DMS114 treated with DMSO at 0.1 percent for 48 hours (cell line): ENCODE results near the gene ACHE.
"Not testable (repeated sequence)": the region's sequence is repeated elsewhere in the genome, so short reads cannot be mapped to it uniquely, and the experiment has no call there.

Experiments
- DNase-seq: peaks from one replicate; lab custom pipeline; 2025; ENCODE audit not compliant: unreplicated experiment; lab: John Stamatoyannopoulos, UW

ACHE gene

DNA sequence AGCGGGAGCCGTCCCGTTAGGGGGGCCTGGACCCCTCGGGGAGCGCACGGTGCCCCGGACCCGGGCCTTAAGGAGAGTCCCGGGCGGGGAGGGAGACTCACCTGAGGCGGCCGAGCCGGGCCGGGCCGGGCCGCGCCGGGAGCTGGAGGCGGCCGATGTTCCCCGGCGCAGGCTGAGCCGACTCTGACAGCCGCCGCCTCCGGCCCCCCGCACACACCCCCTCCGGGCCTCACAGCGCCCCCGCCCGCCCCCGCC is at the start of gene ACHE:
TSS of gene ACHE (minus strand) at position 188 of the 255 bp plus-strand sequence. CDS start 1,656 bp downstream, outside the sequence.
- no peak for DNase-seq

GRCh38 chr7:100944138-100944537 is 48.5 kb upstream of the ACHE start:
- DNase-seq, result no peak

- no peak for DNase-seq
Measured at GRCh38 chr7:100943693-100944092, 48.0 kb upstream of the ACHE start.

DNA sequence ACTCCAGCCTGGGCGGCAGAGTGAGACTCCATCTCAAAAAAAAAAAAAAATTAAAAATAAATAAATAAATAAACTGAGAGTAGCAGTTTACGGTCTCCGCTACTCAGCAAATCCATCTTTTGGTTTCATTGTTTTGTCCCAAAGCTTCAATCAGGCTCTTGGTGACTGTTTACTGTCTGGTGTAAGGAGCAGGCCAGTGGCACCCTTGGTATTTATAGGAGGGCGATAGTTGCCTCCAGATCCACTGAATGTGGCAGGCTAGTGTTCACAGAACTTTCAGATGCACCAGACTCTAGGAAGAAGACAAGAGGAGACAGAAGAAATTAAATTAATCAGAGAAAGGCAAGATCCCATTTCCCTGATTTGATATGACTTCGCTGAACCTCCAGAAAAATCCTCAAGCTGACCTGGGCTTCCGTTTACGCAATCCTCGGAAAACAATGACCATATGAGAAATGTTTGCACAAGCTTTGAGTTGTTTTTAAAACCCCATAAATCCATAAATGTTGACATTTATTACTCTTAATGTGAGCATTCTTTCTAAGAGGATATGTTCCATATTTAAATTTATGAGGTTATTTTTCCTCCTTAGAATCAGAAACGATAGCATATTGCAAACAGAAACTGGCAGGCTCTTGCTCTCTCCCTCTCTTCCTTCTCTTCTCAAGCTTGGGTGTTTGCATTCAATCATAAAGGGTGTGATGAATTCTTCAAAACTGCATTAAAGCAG is 46.5 kb upstream of the ACHE start:
- peak; percentile 67 for DNase-seq

DNA sequence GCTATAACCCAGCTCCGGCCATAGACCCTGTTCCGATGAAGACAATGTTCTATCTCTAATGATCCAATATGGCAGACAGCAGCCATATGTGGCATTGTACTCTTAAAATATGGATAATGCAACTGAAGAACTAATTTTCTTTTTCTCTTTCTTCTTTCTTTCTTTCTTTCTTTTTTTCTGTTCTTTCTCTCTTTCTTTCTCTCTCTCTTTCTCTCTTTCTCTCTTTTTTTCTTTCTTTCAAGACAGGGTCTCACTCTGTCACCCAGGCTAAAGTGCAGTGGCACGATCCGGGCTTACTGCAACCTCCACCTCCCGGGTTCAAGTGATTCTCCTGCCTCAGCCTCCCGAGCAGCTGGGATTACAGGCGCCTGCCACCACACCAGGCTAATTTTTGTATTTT is 40.5 kb upstream of the ACHE start:
- not testable (repeated sequence) for DNase-seq

DNA sequence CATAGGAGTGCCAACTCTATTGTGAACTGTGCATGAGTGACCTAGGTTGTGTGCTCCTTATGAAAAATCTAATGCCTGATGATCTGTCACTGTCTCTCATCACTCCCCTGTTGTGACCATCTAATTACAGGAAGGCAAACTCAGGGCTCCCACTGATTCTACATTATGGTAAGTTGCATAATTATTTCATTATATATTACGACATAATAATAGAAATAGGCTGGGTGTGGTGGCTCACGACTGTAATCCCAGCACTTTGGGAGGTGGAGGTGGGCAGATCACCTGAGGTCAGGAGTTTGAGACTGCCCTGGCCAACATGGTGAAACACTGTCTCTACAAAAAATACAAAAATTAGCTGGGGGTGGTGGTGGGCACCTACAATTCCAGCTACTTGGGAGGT is 39.7 kb upstream of the ACHE start:
- not testable (repeated sequence) for DNase-seq

DNA sequence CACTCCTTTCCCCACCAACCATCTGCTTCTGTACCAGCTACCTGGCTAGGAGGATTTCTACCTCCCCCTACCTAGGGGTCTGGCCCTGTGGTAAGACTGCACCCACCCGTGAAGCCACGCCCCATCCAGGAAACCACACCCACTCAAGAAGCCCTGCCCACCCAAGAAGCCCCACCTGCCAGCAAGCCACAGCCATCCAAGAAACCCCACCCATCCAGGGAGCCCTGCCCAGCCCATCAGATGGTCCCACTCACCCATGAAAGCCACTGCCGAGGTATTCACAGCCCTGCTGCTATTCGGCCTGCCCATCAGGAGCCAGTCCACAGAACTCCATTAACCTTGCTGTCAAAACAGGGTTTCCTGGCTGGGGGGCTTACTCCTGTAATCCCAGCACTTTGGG is 38.0 kb upstream of the ACHE start:
- no peak for DNase-seq

- DNase-seq, result no peak
Measured at GRCh38 chr7:100929808-100930174, 34.1 kb upstream of the ACHE start.

- not testable (repeated sequence) for DNase-seq
Measured at GRCh38 chr7:100923616-100924015, 27.9 kb upstream of the ACHE start.

DNA sequence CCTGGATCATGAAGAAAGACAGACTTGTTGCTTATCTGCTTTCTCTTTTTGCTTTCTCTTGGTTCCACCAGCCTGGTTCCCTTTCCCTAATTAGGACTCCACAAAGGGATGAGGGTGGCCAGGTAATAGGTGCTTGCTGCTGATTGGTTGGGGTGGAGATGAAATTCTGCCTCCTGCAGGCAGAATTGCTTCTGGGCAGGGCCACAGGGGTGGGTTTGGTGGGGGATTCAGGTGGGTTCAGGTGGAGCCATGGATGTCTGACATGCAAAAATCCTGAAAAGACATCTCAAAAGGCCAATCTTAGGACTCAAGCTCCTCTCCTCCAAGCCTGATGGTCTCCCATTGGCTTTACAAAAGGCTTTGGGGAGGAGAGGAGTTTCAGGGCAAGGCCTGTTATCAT is 25.4 kb upstream of the ACHE start:
- DNase-seq, result no peak

DNA sequence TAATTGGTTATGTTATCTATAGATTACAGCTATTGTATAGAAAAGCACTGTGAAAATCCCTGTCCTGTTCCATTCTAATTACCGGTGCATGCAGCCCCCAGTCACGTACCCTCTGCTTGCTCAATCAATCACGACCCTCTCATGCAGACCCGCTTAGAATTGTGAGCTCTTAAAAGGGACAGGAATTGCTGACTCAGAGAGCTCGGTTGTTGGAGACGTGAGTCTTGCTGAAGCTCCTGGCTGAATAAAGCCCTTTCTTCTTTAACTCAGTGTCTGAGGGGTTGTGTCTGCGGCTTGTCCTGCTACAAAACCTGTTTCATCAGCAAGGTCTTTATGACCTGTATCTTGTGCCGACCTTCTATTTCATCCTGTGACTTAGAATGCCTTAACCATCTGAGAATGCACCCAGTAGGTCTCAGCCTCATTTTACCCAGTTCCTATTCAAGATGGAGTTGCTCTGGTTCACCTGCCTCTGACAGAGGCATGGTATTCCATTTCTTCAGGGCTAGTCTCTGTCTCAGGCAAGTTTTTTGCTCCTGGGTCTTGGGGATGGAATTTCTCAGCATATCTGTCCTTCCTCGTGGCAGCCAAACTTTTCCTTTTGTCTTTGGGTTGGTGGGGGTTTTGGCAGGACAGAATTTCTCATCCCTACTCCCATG is 24.2 kb upstream of the ACHE start:
- DNase-seq, result not testable (repeated sequence)

DNA sequence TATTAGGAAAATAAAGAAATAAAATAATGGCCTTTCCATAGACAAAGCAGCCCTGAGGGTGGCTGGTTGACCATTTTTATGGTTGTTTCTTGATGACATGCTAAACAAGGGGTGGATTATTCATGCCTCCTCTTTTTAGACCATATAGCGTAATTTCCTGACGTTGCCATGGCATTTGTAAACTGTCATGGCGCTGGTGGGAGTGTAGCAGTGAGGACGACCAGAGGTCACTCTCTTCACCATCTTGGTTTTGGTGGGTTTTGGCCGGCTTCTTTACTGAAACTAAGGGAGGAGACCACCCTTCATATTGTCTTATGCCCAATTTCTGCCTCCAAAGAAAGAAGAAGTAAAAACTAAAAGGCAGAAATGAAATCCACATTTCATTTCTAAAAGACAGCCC is 23.6 kb upstream of the ACHE start:
- not testable (repeated sequence) for DNase-seq

GRCh38 chr7:100914879-100915447 is 19.3 kb upstream of the ACHE start:
- no peak for DNase-seq

GRCh38 chr7:100914208-100914878 is 18.7 kb upstream of the ACHE start:
- DNase-seq, result no peak

DNA sequence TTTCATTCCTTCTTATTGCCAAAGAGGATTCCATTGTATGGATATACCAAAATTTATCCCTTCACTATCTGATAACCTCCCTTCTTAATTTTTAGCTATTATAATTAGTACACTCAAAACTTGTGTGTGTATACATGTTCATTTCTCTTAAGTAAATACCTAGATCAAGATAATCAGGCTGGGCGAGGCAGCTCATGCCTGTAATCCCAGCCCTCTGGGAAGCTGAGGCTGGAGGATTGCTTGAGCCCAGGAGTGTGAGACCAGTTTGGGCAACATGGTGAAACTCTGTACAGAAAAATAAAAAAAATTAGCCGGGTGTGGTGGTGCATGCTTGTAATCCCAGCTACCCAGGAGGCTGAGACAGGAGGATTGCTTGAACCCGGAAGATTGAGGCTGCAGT is 15.8 kb upstream of the ACHE start:
- DNase-seq, result no peak

- DNase-seq, result not testable (repeated sequence)
Measured at GRCh38 chr7:100910443-100910842, 14.8 kb upstream of the ACHE start.

- no peak for DNase-seq
Measured at GRCh38 chr7:100908512-100908911, 12.8 kb upstream of the ACHE start.

GRCh38 chr7:100902638-100903037 is 7.0 kb upstream of the ACHE start:
- no peak for DNase-seq

DNA sequence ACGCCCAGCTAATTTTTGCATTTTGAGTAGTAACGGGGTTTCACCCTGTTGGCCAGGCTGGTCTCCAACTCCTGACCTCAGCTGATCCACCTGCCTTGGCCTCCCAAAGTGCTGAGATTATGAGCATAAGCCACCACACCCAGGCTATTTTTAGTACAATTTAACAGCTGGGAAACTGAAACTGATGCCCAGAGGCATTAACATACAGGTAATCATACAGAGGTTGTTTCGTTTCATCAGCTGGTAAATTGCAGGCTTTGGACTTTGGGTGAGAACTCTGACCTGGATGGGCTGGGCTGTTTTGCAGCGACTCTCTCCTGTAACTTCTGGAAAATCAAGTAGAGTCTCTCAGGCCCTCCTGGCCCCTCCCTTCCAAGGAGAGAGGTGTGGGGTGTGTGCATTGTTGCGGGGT is 6.2 kb upstream of the ACHE start:
- no peak for DNase-seq

DNA sequence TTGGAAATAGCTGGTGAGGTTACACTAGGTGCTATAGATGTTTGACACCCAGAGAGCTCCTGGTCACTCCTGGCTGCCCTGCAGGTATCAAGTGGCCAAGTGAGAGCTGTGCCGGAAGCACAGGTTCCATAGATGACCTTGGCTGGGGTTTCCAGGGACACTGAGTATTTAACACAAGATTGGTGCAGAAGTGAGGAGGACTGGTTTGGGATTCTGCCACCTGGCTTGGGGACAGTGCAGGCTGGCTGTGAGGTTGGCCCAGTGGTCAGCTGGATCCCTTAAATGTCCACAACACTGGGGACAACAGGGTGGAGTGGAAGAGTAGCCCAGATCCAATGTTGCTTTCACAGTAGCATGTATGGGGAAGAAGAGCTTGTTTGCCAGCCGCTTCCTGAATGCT is 5.3 kb upstream of the ACHE start:
- DNase-seq, result no peak

- no peak for DNase-seq
Measured at GRCh38 chr7:100899432-100899831, 3.7 kb upstream of the ACHE start.

DNA sequence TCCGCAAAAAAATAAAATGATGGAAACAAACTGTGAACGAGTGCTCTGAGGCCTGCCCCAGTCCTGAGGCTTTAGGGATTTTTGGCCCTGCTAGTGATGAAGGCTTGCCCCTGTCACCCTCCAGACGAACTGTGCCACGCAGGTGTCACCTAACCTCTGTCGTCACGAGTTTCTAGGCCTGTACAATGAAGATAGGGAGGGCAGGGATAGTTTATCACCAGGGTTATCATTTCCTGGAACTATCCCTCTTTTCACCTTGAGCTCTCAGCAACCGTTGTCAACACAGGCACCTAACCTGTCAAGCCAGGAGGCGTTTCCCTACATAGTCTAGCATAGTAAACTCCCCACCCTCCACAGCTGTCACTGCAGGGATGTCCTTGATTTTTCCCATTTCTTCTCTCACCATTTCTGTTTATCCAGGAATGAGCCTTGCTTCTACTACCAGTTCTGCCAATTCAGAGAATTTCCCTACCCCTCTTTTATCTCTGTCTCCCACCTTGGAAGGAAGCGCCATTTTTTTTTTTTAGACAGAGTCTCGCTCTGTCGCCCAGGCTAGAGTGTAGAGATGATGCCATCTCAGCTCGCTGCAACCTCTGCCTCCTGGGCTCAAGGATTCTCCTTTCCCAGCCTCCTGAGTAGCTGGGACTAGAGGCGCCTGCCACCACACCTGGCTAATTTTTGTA is 2.2 kb upstream of the ACHE start:
- no peak for DNase-seq
